Sigmoid colon (tissue), 7 donors: ENCODE data around the gene ERCC6L2. TPM values are rescaled to one million over a fixed set of nuclear protein-coding genes. Genes with fewer than 3 reads are reported as not detected.

Source experiments
- DNase-seq: peaks from one replicate; pipeline ENCODE4 v3.0.0-alpha.2; 2019
- H3K27ac ChIP-seq, 4 donors: fragments of 200-600 bp; sonication (generic); one replicate each; pipeline ENCODE4 v1.5.1; 2016 to 2019; ENCODE audit warnings: mild to moderate bottlenecking in 1 of 4
- H3K27me3 ChIP-seq, 3 donors: fragments of 200-600 bp; sonication (generic); one replicate each; pipeline ENCODE4 v1.5.1; 2019; ENCODE audit warnings: mild to moderate bottlenecking in 1 of 3
- H3K36me3 ChIP-seq, 4 donors: fragments of 200-600 bp; sonication (generic); one replicate each; pipeline ENCODE4 v1.5.1; 2016 to 2019
- H3K4me1 ChIP-seq, 4 donors: fragments of 200-600 bp; sonication (generic); one replicate each; pipeline ENCODE4 v1.5.1; 2017 to 2019
- H3K4me3 ChIP-seq, 4 donors: fragments of 200-600 bp; sonication (generic); one replicate each; pipeline ENCODE4 v1.5.1; 2017 to 2019; ENCODE audit warnings: mild to moderate bottlenecking in 2 of 4, moderate library complexity in 1 of 4
- H3K9me3 ChIP-seq, 4 donors: fragments of 200-600 bp in 3 of 4; sonication (generic) in 3 of 4; one replicate each; pipeline versions ENCODE4 v1.5.1 to v1.6.1; 2013 to 2019
- CTCF ChIP-seq, 4 experiments: fragments of 450-650 bp in 3 of 4; fragments of 200-600 bp in 1 of 4; IDR thresholded peaks; one replicate each; pipeline ENCODE4 v1.5.1; 2016 to 2019; ENCODE audit warnings: antibody characterized with exemption in 4 of 4, mild to moderate bottlenecking in 3 of 4, moderate library complexity in 2 of 4
- EP300 ChIP-seq, 4 donors: sonication (generic); formaldehyde crosslinking; IDR thresholded peaks; one replicate each; pipeline ENCODE4 v1.6.1; 2017; ENCODE audit warnings: antibody characterized with exemption in 4 of 4
- POLR2A ChIP-seq, 2 donors: fragments of 450-650 bp; IDR thresholded peaks; one replicate each; pipeline ENCODE4 v1.6.1; 2016; ENCODE audit warnings: antibody characterized with exemption in 2 of 2, mild to moderate bottlenecking in 2 of 2, moderate library complexity in 2 of 2
- POLR2AphosphoS5 ChIP-seq, 4 donors: sonication (generic); formaldehyde crosslinking; IDR thresholded peaks; one replicate each; pipeline ENCODE4 v1.6.1; 2017; ENCODE audit warnings: antibody characterized with exemption in 4 of 4
- WGBS, 2 donors: extraction: QIAGEN DNeasy Blood & Tissue Kit; methylation state at CpG; one replicate each; pipeline ENCODE4 v1.1.7; 2013; 5-methylcytosine and 5-hydroxymethylcytosine counted together
- intact Hi-C: fragments of 100-400 bp; cut with DNase I; formaldehyde crosslinking; loops from one replicate; pipeline ENCODE4 v1.15.1; 2023
- polyA plus RNA-seq, 3 donors: library from polyadenylated mRNA; stranded (reverse); fragments of 200-250 nt; gene quantifications; one replicate each; pipeline ENCODE4 v1.2.3, GENCODE V29; 2013
- total RNA-seq, 4 donors: library from RNA; depleted of rRNA; stranded (reverse); fragments of >200 nt; gene quantifications; one replicate each; pipeline ENCODE4 v1.1.0, GENCODE V29; 2016
- donor health status: healthy with polysubstance abuse.
- donor health status: Bipolar disorder and iron deficiency.
- donor health status: healthy.

The ERCC6L2 gene
- total and polyA plus RNA-seq, 7 donors = 4.2 to 130 (median 69.2) TPM

- Histone ChIP-seq H3K36me3 (peaks cover 6 to 59% (median 12%) of the 10 kb centered on the region in 4 donors), H3K27ac (peak overlapping the region in 1 of 4 donors; percentile 15)
- 82 to 95% methylated on average over 12 of the region's 12 CpGs for WGBS, 2 donors
Measured at GRCh38 chr9:96008502-96009222, 133.2 kb downstream of the ERCC6L2 start.

GRCh38 chr9:96009223-96009602 lies 133.7 kb downstream of the ERCC6L2 start:
- DNase-seq = no peak
- Histone ChIP-seq H3K4me3 (no peak overlapping the region), H3K36me3 (peaks cover 6 to 65% (median 12%) of the 10 kb centered on the region in 4 donors), H3K9me3 (peaks cover 0 to 2% (median 0%) of the 10 kb centered on the region in 4 donors), H3K4me1 (no peaks in the 10 kb centered on the region), H3K27ac (peak overlapping the region in 1 of 4 donors; percentile 15), H3K27me3 (no peaks in the 10 kb centered on the region)
- intact Hi-C loops = no loop called here
- 88 to 93% methylated on average over 2 of the region's 2 CpGs for WGBS, 2 donors
- no peak for TF ChIP-seq POLR2A (IDR thresholded peaks at IDR 0.05)
- TF ChIP-seq POLR2AphosphoS5 (IDR thresholded peaks at IDR 0.05) = no peak

More at GRCh38 chr9:96008502-96009222, 133.2 kb downstream of the ERCC6L2 start:
- Histone ChIP-seq H3K4me3 (no peak overlapping the region), H3K27me3 (no peaks in the 10 kb centered on the region), H3K9me3 (peaks cover 0 to 2% (median 0%) of the 10 kb centered on the region in 4 donors), H3K4me1 (no peaks in the 10 kb centered on the region)
- TF ChIP-seq POLR2A (IDR thresholded peaks at IDR 0.05) (no peak), EP300 (IDR thresholded peaks at IDR 0.05) (no peak), CTCF (IDR thresholded peaks at IDR 0.05) (no peak), POLR2AphosphoS5 (IDR thresholded peaks at IDR 0.05) (no peak)
- no peak for DNase-seq
- intact Hi-C loops = no loop called here

GRCh38 chr9:96009690-96010472 lies 134.4 kb downstream of the ERCC6L2 start:
- intact Hi-C loops = no loop called here
- H3K27ac ChIP-seq = peak overlapping the region in 1 of 4 donors; percentile 15
- no peaks in the 10 kb centered on the region for H3K4me1 ChIP-seq
- TF ChIP-seq POLR2A (IDR thresholded peaks at IDR 0.05) (no peak), CTCF (IDR thresholded peaks at IDR 0.05) (no peak), POLR2AphosphoS5 (IDR thresholded peaks at IDR 0.05) (no peak), EP300 (IDR thresholded peaks at IDR 0.05) (no peak)
- H3K4me3 ChIP-seq = no peak overlapping the region
- DNase-seq = no peak
- peaks cover 6 to 63% (median 10%) of the 10 kb centered on the region in 4 donors for H3K36me3 ChIP-seq
- 60 to 86% methylated on average over 4 of the region's 4 CpGs for WGBS, 2 donors
- no peaks in the 10 kb centered on the region for H3K27me3 ChIP-seq
- H3K9me3 ChIP-seq = peaks cover 0 to 2% (median 0%) of the 10 kb centered on the region in 4 donors

- no peak for DNase-seq
- H3K27me3 ChIP-seq = no peaks in the 10 kb centered on the region
- intact Hi-C loops = no loop called here
- H3K4me3 ChIP-seq = no peak overlapping the region
- H3K4me1 ChIP-seq = no peaks in the 10 kb centered on the region
- H3K9me3 ChIP-seq = peaks cover 0 to 2% (median 0%) of the 10 kb centered on the region in 4 donors
- no peak overlapping the region for H3K27ac ChIP-seq
- WGBS, 2 donors = 77 to 90% methylated on average over 6 of the region's 6 CpGs
- TF ChIP-seq CTCF (IDR thresholded peaks at IDR 0.05) = no peak
- TF ChIP-seq EP300 (IDR thresholded peaks at IDR 0.05) = no peak
- TF ChIP-seq POLR2A (IDR thresholded peaks at IDR 0.05) = no peak
- TF ChIP-seq POLR2AphosphoS5 (IDR thresholded peaks at IDR 0.05) = no peak
- H3K36me3 ChIP-seq = peaks cover 0 to 31% (median 2%) of the 10 kb centered on the region in 4 donors
Measured at GRCh38 chr9:96014078-96014477, 138.6 kb downstream of the ERCC6L2 start.
